GM19240 (cell line): ENCODE results near the gene GPR132.
"Not testable (repeated sequence)": the region's sequence is repeated elsewhere in the genome, so short reads cannot be mapped to it uniquely, and the experiment has no call there.

ENCODE experiments used
- DNase-seq: peaks from one replicate; pipeline ENCODE4 v3.0.0; 2011; ENCODE audit warnings: low spot score; ENCODE audit not compliant: insufficient read length

The GPR132 gene

DNA sequence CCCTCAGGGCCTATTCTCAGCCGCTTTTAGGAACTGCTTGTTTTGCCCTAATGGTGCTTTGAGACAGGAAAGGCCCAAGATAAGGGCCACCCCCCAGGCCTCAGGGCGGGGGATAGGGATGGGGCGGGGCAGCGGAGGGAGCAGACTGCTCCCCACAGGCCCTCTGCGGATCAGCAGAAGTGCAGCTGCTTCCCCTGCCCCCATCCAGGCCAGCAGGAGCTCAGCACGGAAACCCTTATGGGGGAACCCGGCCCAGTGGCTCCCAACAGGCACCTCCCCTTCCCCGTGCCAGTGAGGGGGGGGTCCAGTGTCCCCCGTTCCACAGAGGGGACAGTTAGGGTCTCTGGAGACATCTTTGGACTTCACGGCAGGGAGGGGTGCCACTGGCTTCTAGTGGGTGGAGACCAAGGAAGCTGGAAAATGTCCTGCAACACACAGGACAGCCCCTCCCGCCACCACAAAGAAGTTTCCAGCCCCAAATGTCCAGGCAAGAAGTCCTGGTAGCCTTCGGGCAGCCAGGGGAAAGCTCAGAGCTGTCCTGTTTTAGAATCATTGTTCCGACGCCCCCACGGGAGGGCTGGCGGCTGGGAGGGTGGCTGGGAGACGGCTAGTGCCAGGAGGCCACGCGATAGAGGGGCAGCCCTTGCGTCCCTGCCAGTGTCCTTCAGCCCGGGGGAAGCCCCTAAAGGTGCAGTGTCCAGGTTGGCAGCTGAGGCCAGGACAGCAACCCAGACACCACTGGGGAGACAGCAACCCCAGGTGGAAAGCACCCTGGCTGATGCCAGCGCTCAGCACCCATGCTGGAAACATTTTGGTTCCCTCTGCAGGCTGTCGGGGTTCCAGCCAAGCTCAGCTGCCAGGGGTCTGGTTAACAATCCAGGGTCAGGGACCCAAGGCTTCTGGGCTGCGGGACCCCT lies 10.4 kb upstream of the GPR132 start:
- DNase-seq: peak; percentile 68

DNA sequence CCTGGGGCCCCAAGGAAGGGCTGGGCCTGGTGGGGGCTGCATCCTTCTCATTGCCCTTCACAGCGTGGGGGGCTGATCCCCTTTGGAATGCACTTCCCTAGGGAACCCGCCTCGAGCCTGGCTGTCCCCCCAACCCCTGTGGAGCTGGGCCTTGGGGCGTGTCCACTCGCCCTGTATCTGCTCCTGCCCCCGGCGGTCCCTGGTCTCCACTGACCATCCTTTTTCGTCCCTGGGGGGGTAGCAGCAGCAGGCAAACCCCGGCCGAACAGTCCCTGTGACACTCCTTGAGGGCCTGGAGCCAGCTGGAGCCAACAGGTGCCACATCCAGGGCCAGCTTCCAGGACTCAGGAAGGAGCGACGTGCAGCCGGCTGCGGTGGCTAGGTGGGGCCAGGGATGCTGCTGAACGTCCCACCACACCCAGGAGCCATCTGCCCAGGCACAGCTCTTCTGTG lies 9.4 kb upstream of the GPR132 start:
- DNase-seq: no peak

DNA sequence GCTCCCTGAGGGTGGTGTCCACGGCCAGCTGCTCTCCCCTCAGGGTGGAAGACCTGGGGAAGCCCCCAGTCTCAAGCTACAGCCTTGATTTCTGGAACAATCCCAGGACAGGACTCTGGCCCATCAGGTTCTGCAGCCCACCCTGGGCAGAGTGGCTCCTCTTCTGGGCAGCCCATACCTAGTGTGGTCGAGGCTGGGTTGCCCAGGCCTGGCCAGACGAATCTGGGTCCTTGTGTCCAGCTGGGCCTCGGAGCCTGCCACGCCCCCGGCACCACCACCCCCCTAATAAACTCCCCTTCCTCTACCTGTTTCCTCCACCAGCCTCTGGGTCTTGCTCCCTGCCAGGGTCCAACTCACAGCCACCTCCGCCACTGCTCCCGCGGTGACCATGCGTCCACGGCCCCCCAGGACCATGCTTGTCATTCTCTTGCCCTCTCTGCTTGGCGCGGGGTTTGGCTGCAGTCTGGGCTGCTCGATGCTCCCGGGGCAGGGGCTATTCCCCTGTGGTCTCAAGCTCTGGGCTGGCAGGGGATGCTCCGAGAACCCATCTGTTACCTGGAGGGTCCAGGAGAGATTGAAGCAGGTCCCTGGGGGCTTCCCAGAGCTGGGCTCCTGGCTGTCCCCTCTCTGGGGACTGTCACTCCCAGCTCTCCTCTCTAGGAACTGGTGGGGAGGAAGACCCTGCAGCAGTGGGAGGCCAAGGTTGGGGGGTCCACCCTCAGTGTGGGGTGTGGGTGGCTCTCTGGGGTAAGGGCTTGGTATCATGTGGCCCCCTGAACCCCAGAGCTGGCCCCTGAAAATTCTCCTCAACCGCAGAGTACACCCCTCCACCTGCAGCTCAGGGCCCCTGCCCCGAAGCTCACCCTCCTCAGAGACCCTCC lies 8.7 kb upstream of the GPR132 start:
- no peak for DNase-seq

DNA sequence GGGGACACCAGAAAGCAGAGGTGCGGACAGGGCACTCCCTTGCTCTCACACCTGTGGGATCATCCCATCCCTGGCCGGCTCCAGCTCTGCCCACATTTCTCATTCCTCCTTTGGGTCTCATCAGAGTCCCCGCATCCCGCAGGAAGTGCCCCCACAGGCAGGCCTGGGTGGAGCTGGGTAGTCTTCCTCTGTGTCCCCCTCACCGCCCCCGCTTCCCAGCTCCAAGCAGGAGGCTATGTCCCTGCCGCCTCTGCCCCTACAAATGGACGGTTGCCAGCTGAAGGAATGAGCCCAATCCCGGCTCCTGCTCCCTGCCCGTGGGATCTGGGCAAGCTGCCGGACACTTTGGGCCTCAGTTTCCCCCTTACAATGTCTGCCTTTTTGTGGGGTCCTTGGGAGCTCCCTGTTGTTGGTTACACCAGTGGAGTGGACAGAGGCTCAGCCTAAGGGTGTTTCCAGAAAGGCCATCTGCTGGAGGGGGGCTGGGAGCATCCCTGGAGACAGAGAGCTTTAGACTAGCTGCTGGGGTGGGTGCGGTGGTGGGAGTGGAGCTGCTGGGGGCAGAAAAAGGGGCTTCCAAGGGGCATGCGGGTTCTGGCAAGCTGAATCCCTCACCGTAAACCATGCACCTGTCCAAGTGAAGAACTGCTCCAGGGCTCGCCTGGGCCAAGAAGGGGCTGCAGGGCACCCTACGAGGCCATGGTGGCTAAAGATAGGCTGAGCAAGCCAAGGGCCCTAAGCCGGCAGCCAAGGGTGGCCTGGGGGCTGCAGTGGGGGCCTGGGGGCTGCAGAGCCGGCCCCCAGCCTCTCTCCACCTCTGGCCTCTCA lies 7.9 kb upstream of the GPR132 start:
- no peak for DNase-seq

DNA sequence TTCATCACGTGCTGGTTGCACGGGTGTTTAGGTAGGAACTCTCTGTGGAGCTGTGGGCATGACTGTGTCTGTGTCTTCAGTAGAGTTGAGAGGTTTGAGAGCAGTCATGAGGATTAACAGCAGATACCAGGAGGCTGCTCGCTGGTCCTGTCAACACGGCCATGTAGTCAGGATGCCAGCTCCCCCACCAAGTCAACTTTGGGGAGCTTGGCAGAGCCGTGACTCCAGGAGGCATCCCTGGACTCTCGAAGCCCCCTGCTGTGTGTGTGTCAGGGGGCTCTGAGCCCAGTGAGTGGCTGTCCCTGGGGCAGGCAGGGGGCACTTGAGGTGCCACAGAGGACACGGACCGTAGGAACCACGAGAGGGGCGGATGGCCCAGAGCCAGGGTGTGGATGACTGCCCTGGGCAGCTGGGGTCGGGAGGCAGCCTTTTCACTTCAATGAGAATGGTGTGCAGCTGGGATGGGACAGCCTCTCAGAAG lies 7.2 kb upstream of the GPR132 start:
- no peak for DNase-seq

DNA sequence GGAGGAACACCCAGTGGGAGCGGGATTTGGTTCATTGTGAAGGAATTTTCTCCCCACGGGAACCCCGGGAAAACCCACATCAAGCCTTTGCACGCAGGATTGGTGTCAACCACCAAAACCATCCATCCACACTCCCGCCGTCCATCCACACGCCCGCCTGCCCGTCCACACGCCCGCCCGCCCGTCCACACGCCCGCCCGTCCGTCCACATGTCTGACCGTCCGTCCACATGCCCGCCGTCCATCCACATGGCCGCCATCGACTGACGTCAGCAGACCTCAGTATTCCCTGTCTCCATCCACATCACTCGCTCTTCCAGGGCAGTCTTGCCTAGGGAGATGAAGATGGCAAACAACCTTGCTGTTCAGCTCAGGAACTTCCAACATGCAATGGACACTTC lies 6.7 kb upstream of the GPR132 start:
- no peak for DNase-seq

DNA sequence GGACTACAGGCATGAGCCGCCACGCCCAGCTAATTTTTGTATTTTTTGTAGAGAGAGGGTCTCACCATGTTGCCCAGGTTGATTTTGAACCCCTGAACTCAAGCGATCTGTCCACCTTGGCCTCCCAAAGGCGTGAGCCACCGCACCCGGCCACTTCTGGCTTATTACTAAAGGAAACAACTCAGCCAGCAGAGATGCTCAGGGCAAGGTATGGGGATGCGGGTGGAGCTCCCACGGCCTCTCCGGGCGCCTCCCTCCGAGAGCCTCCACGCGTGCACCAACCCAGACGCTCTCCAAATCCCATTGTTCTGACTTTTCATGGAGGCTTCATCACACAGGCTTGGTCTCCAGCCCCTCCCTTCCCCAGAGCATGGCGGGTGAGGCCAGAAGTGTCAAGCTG lies 6.1 kb upstream of the GPR132 start:
- no peak for DNase-seq

DNA sequence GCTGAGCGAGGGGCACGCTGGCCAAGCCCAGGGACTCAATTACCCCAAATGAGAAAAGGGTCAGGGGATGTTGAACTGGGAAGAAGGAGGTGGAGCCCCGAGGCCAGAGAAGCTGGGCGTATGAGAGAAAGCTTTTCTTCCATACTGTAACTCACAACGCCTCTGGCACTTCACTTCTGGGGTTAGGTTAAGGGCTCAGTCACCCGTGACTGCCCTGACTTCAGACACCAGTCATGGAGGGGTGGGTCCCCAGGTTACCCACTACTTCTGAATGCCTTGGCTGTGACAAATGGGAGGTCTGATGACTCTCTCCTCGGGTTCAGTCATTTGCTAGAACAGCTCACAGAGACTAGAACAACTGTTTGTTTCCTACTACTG lies 5.5 kb upstream of the GPR132 start:
- no peak for DNase-seq

GRCh38 chr14:105069871-105070759 lies 4.9 kb upstream of the GPR132 start:
- peak; percentile 84 for DNase-seq

- DNase-seq: no peak
These were observed 4.3 kb upstream of the GPR132 start for GRCh38 chr14:105069522-105069870.

DNA sequence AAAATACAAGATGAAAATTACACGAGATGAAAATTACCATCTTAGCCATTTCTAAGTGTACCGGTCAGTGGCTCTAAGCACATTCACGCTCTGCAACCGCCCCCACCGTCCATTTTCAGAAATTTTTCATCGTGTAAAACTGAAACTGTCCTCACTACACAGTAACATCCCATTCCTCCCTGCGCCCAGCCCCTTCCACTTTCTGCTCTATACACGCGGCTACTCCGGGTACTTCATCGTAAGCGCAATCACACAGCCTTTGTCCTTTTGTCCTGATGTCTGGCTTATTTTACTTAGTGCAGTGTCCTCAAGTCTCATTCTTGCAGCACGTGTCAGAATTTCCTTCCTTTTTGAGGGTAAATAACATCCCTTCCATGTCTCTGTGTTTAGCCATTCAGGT lies 3.6 kb upstream of the GPR132 start:
- no peak for DNase-seq

DNA sequence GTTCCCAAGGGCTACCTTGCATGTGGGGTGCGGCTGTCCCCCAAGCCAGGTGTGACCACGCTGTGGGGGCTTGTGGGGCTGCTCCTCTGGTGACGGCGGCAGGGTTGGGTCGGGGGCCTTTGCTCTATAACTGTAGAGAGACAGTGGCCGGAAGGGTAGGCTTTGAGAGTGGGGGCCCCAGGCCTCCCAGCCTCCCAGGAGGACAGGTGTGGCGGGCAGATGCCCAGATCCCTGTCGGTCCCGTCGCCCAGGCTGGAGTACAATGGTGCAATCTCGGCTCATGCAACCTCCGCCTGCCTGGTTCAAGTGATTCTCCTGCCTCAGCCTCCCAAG lies 2.7 kb upstream of the GPR132 start:
- no peak for DNase-seq

- DNase-seq: no peak
These were observed 2.1 kb upstream of the GPR132 start for GRCh38 chr14:105067140-105067968.

GRCh38 chr14:105066240-105067071 lies 1.2 kb upstream of the GPR132 start:
- no peak for DNase-seq

DNA sequence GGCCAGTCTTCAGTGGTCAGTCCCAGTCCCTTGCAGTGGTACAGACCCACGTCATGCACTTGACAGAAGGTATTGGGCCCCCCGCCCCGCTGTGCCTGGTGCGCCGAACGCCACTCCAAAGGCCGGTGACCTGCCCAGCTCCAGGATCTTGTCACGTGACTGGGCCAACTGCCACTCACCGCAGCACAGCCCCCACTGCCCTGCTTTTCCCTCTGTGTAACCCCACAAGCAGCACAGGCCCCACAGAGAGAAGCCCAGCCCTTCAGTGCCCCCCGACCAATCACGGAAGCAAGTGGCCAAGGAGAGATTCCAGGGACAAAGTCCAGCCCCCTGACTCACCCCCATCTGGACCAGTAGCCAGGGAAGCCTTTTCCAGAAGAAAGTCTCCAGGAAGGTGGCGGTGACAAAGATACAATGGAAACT lies 498 bp downstream of the GPR132 start:
- DNase-seq: no peak

GRCh38 chr14:105064001-105064400 lies 1.2 kb downstream of the GPR132 start:
- DNase-seq: no peak

- DNase-seq: not testable (repeated sequence)
These were observed 1.7 kb downstream of the GPR132 start for GRCh38 chr14:105063506-105063905.

DNA sequence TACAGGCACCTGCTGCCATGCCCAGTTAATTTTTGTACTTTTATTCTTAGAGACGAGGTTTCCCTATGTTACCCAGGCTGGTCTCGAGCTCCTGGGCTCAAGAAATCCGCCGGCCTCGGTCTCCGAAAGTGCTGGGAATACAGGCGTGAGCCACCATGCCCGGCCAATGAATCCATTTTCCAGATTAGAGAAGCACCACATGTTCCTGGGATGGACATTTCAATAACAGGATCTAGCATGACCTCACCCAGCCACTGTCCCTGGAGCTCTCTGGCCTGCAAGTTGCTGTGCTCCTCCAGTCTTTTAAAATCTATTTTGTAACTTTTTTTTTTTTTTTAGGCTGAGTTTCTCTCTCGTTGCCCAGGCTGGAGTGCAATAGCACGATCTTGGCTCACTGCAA lies 2.2 kb downstream of the GPR132 start:
- DNase-seq: no peak

GRCh38 chr14:105062048-105062433 lies 3.2 kb downstream of the GPR132 start:
- no peak for DNase-seq
